HUES48 (cell line): Measurements from ENCODE around the gene PACC1.
"Not testable (repeated sequence)": the region's sequence is repeated elsewhere in the genome, so short reads cannot be mapped to it uniquely, and the experiment has no call there.

Experiments used
- H3K27ac ChIP-seq: one replicate; pipeline ENCODE4 v1.7.0; 2013; ENCODE audit warnings: low read depth, low read length, inconsistent platforms
- H3K27me3 ChIP-seq: 2 replicates; pipeline ENCODE4 v1.6.1; 2013; ENCODE audit warnings: mild to moderate bottlenecking, low read length; ENCODE audit not compliant: control insufficient read depth, insufficient read depth
- H3K36me3 ChIP-seq: 2 replicates; pipeline ENCODE4 v1.6.1; 2013; ENCODE audit warnings: low read length; ENCODE audit not compliant: control insufficient read depth, insufficient read depth
- H3K4me1 ChIP-seq: 2 replicates; pipeline ENCODE4 v1.6.1; 2013; ENCODE audit warnings: mild to moderate bottlenecking, low read length; ENCODE audit not compliant: control insufficient read depth, insufficient read depth
- H3K4me3 ChIP-seq: 2 replicates; pipeline ENCODE4 v1.5.1; 2013; ENCODE audit warnings: mild to moderate bottlenecking, low read depth, low read length
- H3K9ac ChIP-seq: 2 replicates; pipeline ENCODE4 v1.6.1; 2013; ENCODE audit warnings: mild to moderate bottlenecking, low read depth, low read length, moderate library complexity
- H3K9me3 ChIP-seq: 2 replicates; pipeline ENCODE4 v1.6.1; 2013; ENCODE audit warnings: low read length; ENCODE audit not compliant: control insufficient read depth, insufficient read depth

The PACC1 gene

GRCh38 chr1:212415107-212415841, 588 bp upstream of the PACC1 start:
- Histone ChIP-seq H3K9ac (no peak overlapping the region), H3K36me3 (peaks cover 20% of the 10 kb centered on the region), H3K9me3 (no peaks in the 10 kb centered on the region), H3K4me1 (peaks cover 16% of the 10 kb centered on the region), H3K27ac (no peak overlapping the region), H3K4me3 (no peak overlapping the region), H3K27me3 (peaks cover 8% of the 10 kb centered on the region; the same call in 1 of the 2 replicates)

GRCh38 chr1:212413902-212414327, 771 bp downstream of the PACC1 start:
- Histone ChIP-seq H3K4me1 (peaks cover 16% of the 10 kb centered on the region), H3K27ac (no peak overlapping the region), H3K9ac (peak overlapping the region; percentile 53; the same call in 1 of the 2 replicates)

GRCh38 chr1:212412374-212412773, 2.3 kb downstream of the PACC1 start:
- no peak overlapping the region for H3K9ac ChIP-seq
- no peak overlapping the region for H3K27ac ChIP-seq
- H3K4me1 ChIP-seq, result peaks cover 16% of the 10 kb centered on the region
- H3K9me3 ChIP-seq, result no peaks in the 10 kb centered on the region
- H3K36me3 ChIP-seq, result peaks cover 45% of the 10 kb centered on the region
- H3K4me3 ChIP-seq, result no peak overlapping the region
- peaks cover 8% of the 10 kb centered on the region; the same call in 1 of the 2 replicates for H3K27me3 ChIP-seq

More at GRCh38 chr1:212413902-212414327, 771 bp downstream of the PACC1 start:
- peaks cover 33% of the 10 kb centered on the region for H3K36me3 ChIP-seq
- no peaks in the 10 kb centered on the region for H3K9me3 ChIP-seq
- H3K27me3 ChIP-seq, result peaks cover 8% of the 10 kb centered on the region; the same call in 1 of the 2 replicates
- H3K4me3 ChIP-seq, result peak overlapping the region; percentile 71

GRCh38 chr1:212410231-212410820, 4.4 kb downstream of the PACC1 start:
- Histone ChIP-seq H3K4me3 (no peak overlapping the region), H3K27ac (no peak overlapping the region), H3K36me3 (peaks cover 64% of the 10 kb centered on the region), H3K4me1 (peaks cover 13% of the 10 kb centered on the region), H3K27me3 (peaks cover 8% of the 10 kb centered on the region; the same call in 1 of the 2 replicates), H3K9ac (no peak overlapping the region), H3K9me3 (no peaks in the 10 kb centered on the region)

GRCh38 chr1:212402666-212403321, 11.9 kb downstream of the PACC1 start:
- no peak overlapping the region for H3K9ac ChIP-seq
- no peak overlapping the region for H3K4me3 ChIP-seq
- H3K27ac ChIP-seq, result no peak overlapping the region
- H3K27me3 ChIP-seq, result no peaks in the 10 kb centered on the region
- H3K9me3 ChIP-seq, result peaks cover 5% of the 10 kb centered on the region
- no peaks in the 10 kb centered on the region for H3K4me1 ChIP-seq
- peaks cover 48% of the 10 kb centered on the region for H3K36me3 ChIP-seq

GRCh38 chr1:212401838-212402582, 12.7 kb downstream of the PACC1 start:
- no peaks in the 10 kb centered on the region for H3K4me1 ChIP-seq
- H3K9ac ChIP-seq, result no peak overlapping the region
- no peaks in the 10 kb centered on the region for H3K27me3 ChIP-seq
- H3K4me3 ChIP-seq, result no peak overlapping the region
- peaks cover 12% of the 10 kb centered on the region for H3K9me3 ChIP-seq
- H3K36me3 ChIP-seq, result peaks cover 42% of the 10 kb centered on the region
- H3K27ac ChIP-seq, result no peak overlapping the region

- H3K27ac ChIP-seq, result no peak overlapping the region
- H3K4me1 ChIP-seq, result no peaks in the 10 kb centered on the region
- H3K4me3 ChIP-seq, result no peak overlapping the region
- H3K36me3 ChIP-seq, result peaks cover 33% of the 10 kb centered on the region
- H3K9me3 ChIP-seq, result peaks cover 18% of the 10 kb centered on the region
- no peaks in the 10 kb centered on the region for H3K27me3 ChIP-seq
- H3K9ac ChIP-seq, result no peak overlapping the region
These were observed 13.6 kb downstream of the PACC1 start for GRCh38 chr1:212401042-212401441.

- Histone ChIP-seq H3K4me1 (no peaks in the 10 kb centered on the region), H3K9me3 (peaks cover 18% of the 10 kb centered on the region), H3K4me3 (no peak overlapping the region), H3K27me3 (no peaks in the 10 kb centered on the region), H3K9ac (no peak overlapping the region), H3K36me3 (peaks cover 12% of the 10 kb centered on the region), H3K27ac (no peak overlapping the region)
These were observed 17.5 kb downstream of the PACC1 start for GRCh38 chr1:212397171-212397570.

GRCh38 chr1:212396638-212397037, 18.0 kb downstream of the PACC1 start:
- Histone ChIP-seq H3K4me1 (no peaks in the 10 kb centered on the region), H3K9me3 (peaks cover 18% of the 10 kb centered on the region), H3K27me3 (no peaks in the 10 kb centered on the region), H3K4me3 (no peak overlapping the region), H3K9ac (no peak overlapping the region), H3K27ac (no peak overlapping the region), H3K36me3 (peaks cover 12% of the 10 kb centered on the region)

- not testable (repeated sequence) for H3K27ac ChIP-seq, H3K27me3 ChIP-seq, H3K9ac ChIP-seq, H3K4me3 ChIP-seq, H3K4me1 ChIP-seq
- Histone ChIP-seq H3K36me3 (peaks cover 12% of the 10 kb centered on the region), H3K9me3 (peaks cover 18% of the 10 kb centered on the region)
These were observed 18.8 kb downstream of the PACC1 start for GRCh38 chr1:212395678-212396437.
